ENCODE measurements around the gene PELO.

Gene PELO

GRCh38 chr5:52784737-52785136 is 3.0 kb upstream of the PELO start:
- TF ChIP-seq ZNF8 (CRISPR knock-in tag; IDR thresholded peaks at IDR 0.05) = no peak
- no peak for TF ChIP-seq ISL1 (CRISPR knock-in tag; IDR thresholded peaks at IDR 0.05)
- TF ChIP-seq BACH2 (CRISPR knock-in tag; IDR thresholded peaks at IDR 0.05; ENCODE audit: borderline replicate concordance) = no peak
- TF ChIP-seq SNAI2 (CRISPR knock-in tag; IDR thresholded peaks at IDR 0.05) = no peak
- TF ChIP-seq ZFP30 (CRISPR knock-in tag; IDR thresholded peaks at IDR 0.05) = no peak
- no peak for TF ChIP-seq ZFP3 (CRISPR knock-in tag; IDR thresholded peaks at IDR 0.05)
- no peak for TF ChIP-seq CSRNP3 (CRISPR knock-in tag; IDR thresholded peaks at IDR 0.05)
- TF ChIP-seq TSHZ2 (CRISPR knock-in tag; IDR thresholded peaks at IDR 0.05) = no peak
- no peak for TF ChIP-seq ZNF565 (CRISPR knock-in tag; conservative IDR thresholded peaks at IDR 0.05; ENCODE audit: low read depth)
- no peak for TF ChIP-seq ESRRG (CRISPR knock-in tag; IDR thresholded peaks at IDR 0.05)
- TF ChIP-seq ZNF70 (CRISPR knock-in tag; IDR thresholded peaks at IDR 0.05) = no peak

DNA sequence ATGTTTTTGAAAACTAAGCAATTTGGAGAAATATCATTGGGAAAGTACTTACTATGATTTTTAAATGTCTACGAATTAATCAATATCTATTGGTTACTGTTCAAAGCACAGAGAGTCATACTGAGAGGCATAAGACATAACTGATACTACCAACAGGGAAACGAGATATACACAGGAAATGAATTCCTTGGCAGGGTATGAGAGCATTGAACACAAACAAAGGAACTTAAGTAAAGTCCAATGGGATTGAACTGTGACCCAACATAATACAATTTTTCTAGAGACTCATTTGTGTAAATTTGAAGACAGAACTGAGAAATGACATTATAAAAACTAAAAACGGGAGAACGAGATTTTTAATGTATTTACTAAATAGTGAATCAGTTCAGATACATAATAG is 1.3 kb upstream of the PELO start:
- ATAC-seq = no peak

More at GRCh38 chr5:52784737-52785136, 3.0 kb upstream of the PELO start:
- ATAC-seq = no peak

DNA sequence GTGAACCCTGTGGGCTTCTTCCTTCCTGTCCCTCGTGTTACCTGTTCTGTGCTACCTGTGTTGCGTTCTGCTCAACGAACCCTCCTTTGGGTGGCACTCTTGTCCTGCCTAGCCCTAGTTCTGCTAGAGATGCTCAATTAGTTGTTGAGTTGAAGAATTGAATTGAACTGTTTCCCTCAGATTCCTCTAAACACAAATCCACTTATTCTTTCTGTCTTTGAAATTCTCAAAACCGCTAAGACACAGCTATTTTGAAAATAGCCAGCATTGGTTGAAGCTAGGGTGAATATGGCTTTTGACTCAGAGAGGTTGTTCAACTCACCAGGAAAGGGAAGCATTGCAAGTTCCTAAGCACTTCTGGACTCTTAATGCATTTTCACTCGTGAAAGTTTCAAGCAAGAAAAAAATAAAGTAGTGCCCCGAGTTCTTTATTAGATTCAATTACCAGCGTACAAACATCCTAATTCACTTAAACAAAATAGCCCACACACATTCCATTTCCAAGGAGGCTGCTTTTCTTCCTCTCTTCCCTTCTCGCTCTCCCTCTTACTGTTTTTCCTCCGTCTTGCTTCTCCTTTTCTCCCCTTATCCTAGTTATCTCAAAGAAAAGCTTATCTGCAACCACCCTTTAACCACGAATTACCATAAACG is 642 bp upstream of the PELO start:
- ATAC-seq = peak; percentile 1; the same call in 2 of the 3 replicates
- TF ChIP-seq BACH2 (CRISPR knock-in tag; IDR thresholded peaks at IDR 0.05; ENCODE audit: borderline replicate concordance) (no peak), ISL1 (CRISPR knock-in tag; IDR thresholded peaks at IDR 0.05) (peak; percentile 49; the same call in 1 of the 2 replicates)
- TF ChIP-seq, protein P1, sequence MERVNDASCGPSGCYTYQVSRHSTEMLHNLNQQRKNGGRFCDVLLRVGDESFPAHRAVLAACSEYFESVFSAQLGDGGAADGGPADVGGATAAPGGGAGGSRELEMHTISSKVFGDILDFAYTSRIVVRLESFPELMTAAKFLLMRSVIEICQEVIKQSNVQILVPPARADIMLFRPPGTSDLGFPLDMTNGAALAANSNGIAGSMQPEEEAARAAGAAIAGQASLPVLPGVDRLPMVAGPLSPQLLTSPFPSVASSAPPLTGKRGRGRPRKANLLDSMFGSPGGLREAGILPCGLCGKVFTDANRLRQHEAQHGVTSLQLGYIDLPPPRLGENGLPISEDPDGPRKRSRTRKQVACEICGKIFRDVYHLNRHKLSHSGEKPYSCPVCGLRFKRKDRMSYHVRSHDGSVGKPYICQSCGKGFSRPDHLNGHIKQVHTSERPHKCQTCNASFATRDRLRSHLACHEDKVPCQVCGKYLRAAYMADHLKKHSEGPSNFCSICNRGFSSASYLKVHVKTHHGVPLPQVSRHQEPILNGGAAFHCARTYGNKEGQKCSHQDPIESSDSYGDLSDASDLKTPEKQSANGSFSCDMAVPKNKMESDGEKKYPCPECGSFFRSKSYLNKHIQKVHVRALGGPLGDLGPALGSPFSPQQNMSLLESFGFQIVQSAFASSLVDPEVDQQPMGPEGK (CRISPR knock-in tag; IDR thresholded peaks at IDR 0.05; ENCODE audit: borderline replicate concordance) = 0 out of 2 replicates have a peak, but pooled peaks have one; percentile 26

More for the DNA sequence above, 1.3 kb upstream of the PELO start:
- TF ChIP-seq RARB (CRISPR knock-in tag; IDR thresholded peaks at IDR 0.05) = no peak
- TF ChIP-seq ZNF70 (CRISPR knock-in tag; IDR thresholded peaks at IDR 0.05) = no peak
- TF ChIP-seq TOX (CRISPR knock-in tag; IDR thresholded peaks at IDR 0.05; ENCODE audit: borderline replicate concordance) = no peak
- no peak for TF ChIP-seq BACH2 (CRISPR knock-in tag; IDR thresholded peaks at IDR 0.05; ENCODE audit: borderline replicate concordance)
- TF ChIP-seq, protein P2, sequence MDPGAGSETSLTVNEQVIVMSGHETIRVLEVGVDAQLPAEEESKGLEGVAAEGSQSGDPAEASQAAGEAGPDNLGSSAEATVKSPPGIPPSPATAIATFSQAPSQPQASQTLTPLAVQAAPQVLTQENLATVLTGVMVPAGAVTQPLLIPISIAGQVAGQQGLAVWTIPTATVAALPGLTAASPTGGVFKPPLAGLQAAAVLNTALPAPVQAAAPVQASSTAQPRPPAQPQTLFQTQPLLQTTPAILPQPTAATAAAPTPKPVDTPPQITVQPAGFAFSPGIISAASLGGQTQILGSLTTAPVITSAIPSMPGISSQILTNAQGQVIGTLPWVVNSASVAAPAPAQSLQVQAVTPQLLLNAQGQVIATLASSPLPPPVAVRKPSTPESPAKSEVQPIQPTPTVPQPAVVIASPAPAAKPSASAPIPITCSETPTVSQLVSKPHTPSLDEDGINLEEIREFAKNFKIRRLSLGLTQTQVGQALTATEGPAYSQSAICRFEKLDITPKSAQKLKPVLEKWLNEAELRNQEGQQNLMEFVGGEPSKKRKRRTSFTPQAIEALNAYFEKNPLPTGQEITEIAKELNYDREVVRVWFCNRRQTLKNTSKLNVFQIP (CRISPR knock-in tag; IDR thresholded peaks at IDR 0.05; ENCODE audit: borderline replicate concordance, low read depth) = no peak
- no peak for TF ChIP-seq TSHZ2 (CRISPR knock-in tag; IDR thresholded peaks at IDR 0.05)
- TF ChIP-seq ZC3H10 (CRISPR knock-in tag; IDR thresholded peaks at IDR 0.05) = no peak
- TF ChIP-seq ZNF565 (CRISPR knock-in tag; conservative IDR thresholded peaks at IDR 0.05; ENCODE audit: low read depth) = no peak
- TF ChIP-seq ISL1 (CRISPR knock-in tag; IDR thresholded peaks at IDR 0.05) = no peak
- TF ChIP-seq CSDC2 (CRISPR knock-in tag; IDR thresholded peaks at IDR 0.05) = no peak
- TF ChIP-seq ZFP30 (CRISPR knock-in tag; IDR thresholded peaks at IDR 0.05) = no peak
- no peak for TF ChIP-seq ZFP3 (CRISPR knock-in tag; IDR thresholded peaks at IDR 0.05)
- no peak for TF ChIP-seq TCF4 (CRISPR knock-in tag; IDR thresholded peaks at IDR 0.05; ENCODE audit: borderline replicate concordance)
- no peak for TF ChIP-seq PPARA (CRISPR knock-in tag; IDR thresholded peaks at IDR 0.05; ENCODE audit: borderline replicate concordance)
- no peak for TF ChIP-seq ESRRG (CRISPR knock-in tag; IDR thresholded peaks at IDR 0.05)
- no peak for TF ChIP-seq ARNTL (CRISPR knock-in tag; IDR thresholded peaks at IDR 0.05; ENCODE audit: borderline replicate concordance, low read depth)
